Lower lobe of right lung (tissue), 2 donors: ENCODE data around the gene PDE7B. TPM values are rescaled to one million over a fixed set of nuclear protein-coding genes. Genes with fewer than 3 reads are reported as not detected.
A peak's percentile ranks its signal among the peaks of the same experiment; 100 is the strongest.

ENCODE experiments used
- ATAC-seq, 2 donors: fragments of 200-7000 bp; cut with Tn5 transposase; one replicate each; pipeline ENCODE4 v1.9.1; 2020 to 2022; ENCODE audit warnings: mild to moderate bottlenecking in 2 of 2, moderate library complexity in 2 of 2
- DNase-seq: peaks from one replicate; pipeline ENCODE4 v3.0.0-alpha.2; 2020
- H3K27ac ChIP-seq: fragments of 200-600 bp; one replicate; pipeline ENCODE4 v1.8.0; 2022
- H3K27me3 ChIP-seq: fragments of 200-600 bp; one replicate; pipeline ENCODE4 v1.8.0; 2022; ENCODE audit warnings: low read depth
- H3K36me3 ChIP-seq: fragments of 200-600 bp; one replicate; pipeline ENCODE4 v1.8.0; 2022; ENCODE audit warnings: mild to moderate bottlenecking
- H3K4me1 ChIP-seq: fragments of 200-600 bp; one replicate; pipeline ENCODE4 v1.8.0; 2022
- H3K4me3 ChIP-seq: fragments of 200-600 bp; one replicate; pipeline ENCODE4 v1.8.0; 2022; ENCODE audit warnings: mild to moderate bottlenecking
- H3K9me3 ChIP-seq: fragments of 200-600 bp; one replicate; pipeline ENCODE4 v1.8.0; 2022
- intact Hi-C: fragments of 100-400 bp; cut with DNase I; formaldehyde crosslinking; loops from one replicate; pipeline ENCODE4 v1.11.0; 2022
- total RNA-seq: library from RNA; stranded (reverse); fragmentation: NEBNext Ultra II Directional; extraction: Animal tissue kit (Norgen Biotek cat#: 25700); gene quantifications from one replicate; pipeline ENCODE4 v1.2.1, GENCODE V29; 2021
- TF ChIP-seq, protein P1 (sequence below): fragments of 200-600 bp; IDR thresholded peaks from one replicate; pipeline ENCODE4 v1.8.0; 2022; ENCODE audit warnings: antibody characterized with exemption, mild to moderate bottlenecking
- donor health status: DM: no; HTN: yes; CAD: no; lungs with severe emphysema.

PDE7B gene
- total RNA-seq, 1 donor from 2014 or later, result 2.2 TPM

DNA sequence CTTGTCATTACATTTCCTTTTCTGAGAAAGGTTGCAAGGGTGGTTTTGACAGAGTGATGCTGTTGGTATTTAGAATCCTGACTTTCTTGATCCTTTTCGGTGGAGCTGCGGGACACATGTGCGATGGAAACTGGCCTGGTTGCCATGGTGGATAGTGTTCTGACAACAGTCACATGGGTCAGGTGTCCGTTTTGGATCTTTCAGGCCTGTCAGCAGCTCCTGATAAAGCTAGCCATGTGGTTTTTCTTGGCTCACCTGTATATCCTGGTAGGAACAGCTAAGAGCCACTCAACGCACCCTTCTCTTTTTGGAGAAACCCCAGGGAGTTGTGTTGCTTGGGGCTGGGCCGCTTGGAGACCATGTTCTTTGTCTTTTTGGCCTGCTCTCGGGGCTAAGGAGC lies 221.2 kb downstream of the PDE7B start:
- H3K4me3 ChIP-seq, result no peak overlapping the region
- peaks cover 4% of the 10 kb centered on the region for H3K4me1 ChIP-seq
- ATAC-seq (peak; percentile 47 to 51), DNase-seq (no peak)
- TF ChIP-seq, protein P1, sequence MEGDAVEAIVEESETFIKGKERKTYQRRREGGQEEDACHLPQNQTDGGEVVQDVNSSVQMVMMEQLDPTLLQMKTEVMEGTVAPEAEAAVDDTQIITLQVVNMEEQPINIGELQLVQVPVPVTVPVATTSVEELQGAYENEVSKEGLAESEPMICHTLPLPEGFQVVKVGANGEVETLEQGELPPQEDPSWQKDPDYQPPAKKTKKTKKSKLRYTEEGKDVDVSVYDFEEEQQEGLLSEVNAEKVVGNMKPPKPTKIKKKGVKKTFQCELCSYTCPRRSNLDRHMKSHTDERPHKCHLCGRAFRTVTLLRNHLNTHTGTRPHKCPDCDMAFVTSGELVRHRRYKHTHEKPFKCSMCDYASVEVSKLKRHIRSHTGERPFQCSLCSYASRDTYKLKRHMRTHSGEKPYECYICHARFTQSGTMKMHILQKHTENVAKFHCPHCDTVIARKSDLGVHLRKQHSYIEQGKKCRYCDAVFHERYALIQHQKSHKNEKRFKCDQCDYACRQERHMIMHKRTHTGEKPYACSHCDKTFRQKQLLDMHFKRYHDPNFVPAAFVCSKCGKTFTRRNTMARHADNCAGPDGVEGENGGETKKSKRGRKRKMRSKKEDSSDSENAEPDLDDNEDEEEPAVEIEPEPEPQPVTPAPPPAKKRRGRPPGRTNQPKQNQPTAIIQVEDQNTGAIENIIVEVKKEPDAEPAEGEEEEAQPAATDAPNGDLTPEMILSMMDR, result no peak
- intact Hi-C loops, result no loop called here
- no peak overlapping the region for H3K27ac ChIP-seq
- H3K27me3 ChIP-seq, result no peaks in the 10 kb centered on the region
- H3K36me3 ChIP-seq, result no peaks in the 10 kb centered on the region
- no peaks in the 10 kb centered on the region for H3K9me3 ChIP-seq

DNA sequence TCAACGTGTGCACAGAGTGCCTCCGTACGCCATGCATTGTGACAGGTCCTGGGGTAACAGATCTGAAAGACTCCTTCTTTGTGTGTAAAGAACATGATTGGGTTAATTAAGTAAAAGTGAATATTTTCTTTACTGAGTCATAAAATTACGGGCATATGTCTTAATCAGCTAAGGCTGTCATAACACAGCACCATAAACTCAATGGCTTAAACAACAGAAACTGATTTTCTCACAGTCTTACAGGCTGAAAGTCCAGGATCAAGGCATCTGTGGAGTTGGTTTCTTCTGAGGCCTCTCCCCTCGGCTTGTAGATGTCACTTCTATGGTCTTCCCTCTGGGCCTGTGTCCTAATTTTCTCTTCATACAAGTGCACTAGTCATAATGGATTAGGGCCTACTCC lies 221.7 kb downstream of the PDE7B start:
- H3K9me3 ChIP-seq, result no peaks in the 10 kb centered on the region
- ATAC-seq, result peak in 1 of 2 donors; percentile 19
- no peak overlapping the region for H3K27ac ChIP-seq
- intact Hi-C loops, result no loop called here
- no peaks in the 10 kb centered on the region for H3K27me3 ChIP-seq
- H3K36me3 ChIP-seq, result no peaks in the 10 kb centered on the region
- no peak overlapping the region for H3K4me3 ChIP-seq
- TF ChIP-seq, protein P1, result no peak
- no peak for DNase-seq
- H3K4me1 ChIP-seq, result no peaks in the 10 kb centered on the region

DNA sequence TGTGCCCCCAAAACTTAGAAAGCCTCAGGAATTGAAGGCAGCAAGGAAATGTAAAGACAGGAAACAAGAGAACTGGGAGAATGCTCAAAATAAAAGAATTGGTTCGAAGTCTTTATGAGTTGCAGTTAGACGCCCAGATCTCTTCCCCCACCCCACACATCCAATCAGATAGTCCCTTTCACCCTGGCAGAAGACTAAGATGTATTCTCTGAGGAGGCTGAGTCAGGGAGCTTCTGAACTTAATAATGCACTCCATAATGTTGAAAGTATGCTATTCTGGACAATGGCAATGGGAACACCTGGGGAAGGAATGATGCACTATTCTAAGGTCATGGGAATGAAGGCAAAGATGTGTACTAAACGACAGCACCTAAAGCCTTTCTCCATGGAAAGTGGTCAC lies 225.0 kb downstream of the PDE7B start:
- ATAC-seq, result no peak
- no peaks in the 10 kb centered on the region for H3K27me3 ChIP-seq

DNA sequence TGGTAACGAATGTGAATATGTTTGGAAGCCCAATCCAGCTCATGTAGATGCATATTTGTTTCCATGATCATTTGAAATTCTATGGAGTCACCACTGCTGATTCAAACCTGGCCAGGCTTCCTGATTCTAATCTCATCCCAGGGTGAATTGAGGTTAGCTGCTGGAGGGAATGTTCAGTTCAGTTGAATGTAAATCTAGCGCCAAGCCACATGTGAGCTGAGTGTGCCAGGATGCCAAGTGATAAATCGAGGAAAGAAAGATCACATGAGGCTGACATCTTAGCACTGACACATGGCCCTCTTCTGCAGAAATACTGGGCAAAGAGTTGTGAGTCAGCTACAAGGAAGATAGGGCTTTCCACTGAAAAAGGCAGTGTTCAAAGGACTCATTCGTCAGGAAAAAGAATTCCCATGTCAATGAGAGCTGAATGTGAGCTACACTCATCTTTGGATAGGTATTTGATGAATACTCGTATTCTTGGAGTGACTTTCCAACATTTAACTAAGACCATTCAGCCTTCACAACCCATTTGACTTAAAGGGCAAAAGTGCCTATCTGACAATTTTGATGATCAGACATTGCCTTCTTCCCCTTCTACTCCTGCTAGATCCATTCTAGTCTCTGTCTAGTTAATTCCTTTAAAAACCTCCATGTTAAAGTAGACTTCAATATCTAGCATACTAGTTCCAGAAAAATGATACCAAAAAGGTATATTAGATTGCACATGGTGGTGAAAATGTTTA lies 226.5 kb downstream of the PDE7B start:
- no peak overlapping the region for H3K27ac ChIP-seq
- H3K36me3 ChIP-seq, result no peaks in the 10 kb centered on the region

More for the DNA sequence above, 225.0 kb downstream of the PDE7B start:
- Histone ChIP-seq H3K4me1 (no peaks in the 10 kb centered on the region), H3K9me3 (no peaks in the 10 kb centered on the region), H3K36me3 (no peaks in the 10 kb centered on the region), H3K27ac (no peak overlapping the region), H3K4me3 (no peak overlapping the region)
- DNase-seq, result no peak
- intact Hi-C loops, result no loop called here
- TF ChIP-seq, protein P1, result no peak

DNA sequence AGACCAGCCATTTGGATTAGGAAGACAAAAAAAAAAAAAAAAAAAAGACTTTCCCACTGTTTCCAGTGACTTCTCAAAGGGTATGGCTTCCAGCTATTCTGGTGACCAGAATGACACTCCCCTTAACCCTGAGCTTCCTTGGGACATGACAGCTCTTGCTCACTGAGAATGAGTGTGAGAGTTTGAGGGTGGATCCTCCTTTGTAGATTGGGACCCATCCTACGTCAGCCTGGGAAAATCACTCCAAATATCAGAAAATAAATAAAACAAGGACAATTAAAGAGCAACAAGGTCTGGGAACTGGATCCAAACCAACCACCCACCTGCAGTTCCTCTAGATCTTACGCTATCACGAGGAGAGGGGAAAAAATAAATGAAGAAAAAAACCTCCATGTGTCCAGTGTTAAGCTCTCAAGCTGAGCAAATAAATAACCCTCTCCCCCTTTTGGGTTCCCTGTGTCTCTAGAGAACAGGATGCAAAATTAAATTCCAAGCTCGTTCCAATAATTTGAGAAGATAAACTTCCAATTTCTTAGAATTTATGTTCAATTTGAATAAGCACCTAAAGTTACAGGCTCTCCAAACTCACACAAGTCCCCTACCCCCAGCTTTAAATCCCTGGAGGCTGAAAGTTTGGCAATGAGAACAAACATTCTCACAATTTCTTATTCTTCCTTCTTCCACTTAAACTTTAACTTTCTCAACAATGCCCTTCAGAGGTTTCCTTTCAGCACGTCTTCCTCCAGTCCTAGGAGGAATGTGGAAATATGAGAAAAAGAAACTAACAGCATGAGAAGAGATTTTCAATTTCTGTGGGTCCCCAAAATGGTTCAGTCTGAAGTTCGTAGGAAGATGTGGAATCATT lies 228.4 kb downstream of the PDE7B start:
- DNase-seq (no peak), ATAC-seq (peak in 1 of 2 donors; percentile 40)
- TF ChIP-seq, protein P1, result no peak
- no peaks in the 10 kb centered on the region for H3K36me3 ChIP-seq
- H3K27me3 ChIP-seq, result no peaks in the 10 kb centered on the region
- no peak overlapping the region for H3K4me3 ChIP-seq
- no peak overlapping the region for H3K27ac ChIP-seq
- no peaks in the 10 kb centered on the region for H3K9me3 ChIP-seq
- H3K4me1 ChIP-seq, result peaks cover 7% of the 10 kb centered on the region
- intact Hi-C loops, result no loop called here

More for the DNA sequence above, 226.5 kb downstream of the PDE7B start:
- H3K27me3 ChIP-seq, result no peaks in the 10 kb centered on the region
- TF ChIP-seq, protein P1, result no peak
- no peak for DNase-seq
- peaks cover under 1% of the 10 kb centered on the region for H3K4me1 ChIP-seq
- no peaks in the 10 kb centered on the region for H3K9me3 ChIP-seq
- intact Hi-C loops, result no loop called here
- ATAC-seq, result no peak
- H3K4me3 ChIP-seq, result no peak overlapping the region
